Endodermal cell (in vitro differentiated cells): ENCODE results near the gene ZRANB3. TPM values are rescaled to one million over a fixed set of nuclear protein-coding genes. Genes with fewer than 3 reads are reported as not detected.

ENCODE experiments used
- DNase-seq: peaks from one replicate; pipeline ENCODE4 v3.0.0-alpha.2; 2017
- H3K27ac ChIP-seq: 2 replicates; pipeline ENCODE4 v1.5.1; 2013; ENCODE audit warnings: mild to moderate bottlenecking, low read depth, low read length, moderate library complexity
- H3K27me3 ChIP-seq: 2 replicates; pipeline ENCODE4 v1.6.1; 2013; ENCODE audit warnings: mild to moderate bottlenecking, low read length, moderate library complexity; ENCODE audit not compliant: insufficient read depth, control insufficient read depth, poor library complexity, severe bottlenecking
- H3K36me3 ChIP-seq: 2 replicates; pipeline ENCODE4 v1.7.0; 2013; ENCODE audit warnings: mild to moderate bottlenecking, low read length, moderate library complexity; ENCODE audit not compliant: control insufficient read depth, insufficient read depth
- H3K4me1 ChIP-seq: one replicate; pipeline ENCODE4 v1.7.0; 2013; ENCODE audit warnings: low read length; ENCODE audit not compliant: control insufficient read depth, insufficient read depth
- H3K4me3 ChIP-seq: 2 replicates; pipeline ENCODE4 v1.5.1; 2013; ENCODE audit warnings: mild to moderate bottlenecking, low read length, moderate library complexity
- H3K9ac ChIP-seq: 2 replicates; pipeline ENCODE4 v1.6.1; 2013; ENCODE audit warnings: mild to moderate bottlenecking, low read length, moderate library complexity; ENCODE audit not compliant: poor library complexity, severe bottlenecking; ENCODE audit errors: extremely low read depth
- H3K9me3 ChIP-seq: 2 replicates; pipeline ENCODE4 v1.6.1; 2013; ENCODE audit warnings: mild to moderate bottlenecking, low read length, moderate library complexity; ENCODE audit not compliant: control insufficient read depth
- H3K27ac Mint-ChIP-seq: 2 replicates; pipeline ENCODE4 v1.8.0; 2020; ENCODE audit warnings: mixed read lengths
- H3K27me3 Mint-ChIP-seq: 2 replicates; pipeline ENCODE4 v1.8.0; 2021; ENCODE audit warnings: mild to moderate bottlenecking, mixed read lengths; ENCODE audit not compliant: insufficient read depth
- H3K36me3 Mint-ChIP-seq: 2 replicates; pipeline ENCODE4 v1.8.0; 2020; ENCODE audit warnings: low read depth, mixed read lengths
- H3K4me1 Mint-ChIP-seq: 2 replicates; pipeline ENCODE4 v1.8.0; 2020; ENCODE audit warnings: mixed read lengths
- H3K4me3 Mint-ChIP-seq: 2 replicates; pipeline ENCODE4 v1.8.0; 2020; ENCODE audit warnings: mild to moderate bottlenecking, moderate library complexity, mixed read lengths
- H3K9me3 Mint-ChIP-seq: 2 replicates; pipeline ENCODE4 v1.8.0; 2020; ENCODE audit warnings: mild to moderate bottlenecking, mixed read lengths
- WGBS, 2 experiments: methylation state at CpG; one replicate each; pipeline versions ENCODE4 v1.1.5 to v1.1.7; 2013; ENCODE audit warnings: missing lambda C conversion rate in 2 of 2, mixed read lengths in 1 of 2; ENCODE audit not compliant: insufficient coverage in 1 of 2, insufficient read length in 1 of 2; 5-methylcytosine and 5-hydroxymethylcytosine counted together
- long read RNA-seq, 4 experiments: library from polyadenylated mRNA in 2 of 4; library from RNA in 1 of 4; library from capped mRNA in 1 of 4; stranded (forward) in 3 of 4; unstranded in 1 of 4; transcript quantifications; one replicate each; pipeline ENCODE4 v2.0.0, GENCODE V29; 2020 to 2021; ENCODE audit warnings: inconsistent platforms in 1 of 4
- polyA plus RNA-seq, 2 experiments: library from polyadenylated mRNA; stranded (reverse); fragments of 50-300 nt; gene quantifications; one replicate each; pipeline ENCODE4 v1.2.3, GENCODE V29; 2013
- total RNA-seq, 2 donors: library from RNA; stranded (reverse); fragmentation: NEBNext Ultra II Directional in 1 of 2; extraction: Animal tissue kit (Norgen Biotek cat#: 25700) in 1 of 2; gene quantifications; 2 replicates in 1 of 2; 3 replicates in 1 of 2; pipeline ENCODE4 v1.2.1, GENCODE V29; 2021
- TF ChIP-seq, protein P1 (sequence below): fragments of 200-600 bp; sonication (generic); conservative IDR thresholded peaks from 2 replicates; pipeline ENCODE4 v1.5.0; 2021; ENCODE audit warnings: antibody characterized with exemption, mild to moderate bottlenecking

The ZRANB3 gene
- 10 to 100 TPM; 17.2 to 20.7 TPM for total RNA-seq
- polyA plus RNA-seq (2013, experiment 1 of 2): 12.4 TPM
- polyA plus RNA-seq (2013, experiment 2 of 2): 9.9 TPM
- long read RNA-seq, experiment 1, partial matches to known transcripts: 4 of 5 reads
- long read RNA-seq, experiment 1, other reads (novel, unspliced or antisense): 1 of 5 reads
- long read RNA-seq, experiment 2, partial matches to known transcripts: 3 of 7 reads
- long read RNA-seq, experiment 2, other reads (novel, unspliced or antisense): 4 of 7 reads
- long read RNA-seq, experiment 3, full-length matches to known transcripts: 1 of 13 reads
- long read RNA-seq, experiment 3, partial matches to known transcripts: 1 of 13 reads
- long read RNA-seq, experiment 3, other reads (novel, unspliced or antisense): 11 of 13 reads
- long read RNA-seq, experiment 4, partial matches to known transcripts: 1 of 2 reads
- long read RNA-seq, experiment 4, other reads (novel, unspliced or antisense): 1 of 2 reads

DNA sequence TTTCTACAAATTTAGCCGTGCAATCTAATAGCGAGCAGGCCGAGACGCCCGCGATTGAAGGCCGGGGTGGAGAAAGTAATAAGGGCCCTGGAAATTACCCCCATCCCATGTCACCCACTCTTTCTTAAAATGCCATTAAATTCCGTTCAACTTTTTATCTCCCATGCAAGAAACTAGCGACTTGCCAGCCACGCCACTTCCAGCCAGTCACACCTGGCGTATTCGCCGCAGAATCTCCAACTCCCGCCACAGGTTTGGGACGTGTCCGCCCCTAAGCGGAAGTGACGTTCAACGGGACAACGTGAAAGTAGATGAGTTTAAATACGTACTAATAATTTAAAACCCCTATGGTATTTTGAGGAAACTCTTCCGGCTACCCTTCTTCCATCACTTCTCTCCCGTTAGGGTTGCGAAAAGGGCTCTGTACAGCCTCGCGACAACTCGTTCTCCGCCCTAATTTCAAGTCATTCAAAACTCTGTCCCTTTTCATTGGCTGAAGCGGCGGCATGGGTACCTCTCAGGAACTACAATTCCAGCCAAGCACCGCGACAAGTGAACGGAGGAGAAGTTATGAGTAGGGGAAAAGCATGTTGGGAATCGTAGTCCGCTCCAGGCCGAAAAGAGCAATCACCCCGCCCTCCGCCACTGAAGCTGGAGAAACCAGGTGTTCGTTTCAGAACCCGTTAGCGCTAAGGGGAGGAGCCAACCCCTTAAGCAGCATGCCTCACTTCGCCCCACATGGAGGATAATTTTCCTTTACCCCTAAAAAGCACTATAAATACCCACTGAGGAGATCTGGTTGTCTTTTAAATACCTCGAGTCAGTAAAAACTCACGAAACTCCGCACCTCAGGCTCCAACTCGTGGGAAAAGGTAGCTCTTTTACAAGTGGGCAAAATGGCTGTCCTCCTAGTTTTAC is at the start of gene ZRANB3:
Gene ZRANB3, minus strand, starts transcription at position 906 of the 918 bp plus-strand sequence.
- no peaks in the 10 kb centered on the region for H3K27me3 Mint-ChIP-seq
- WGBS, 2 experiments: 0 to 1% methylated on average over 16 to 46 of the region's 46 CpGs
- Histone ChIP-seq H3K9me3 (no peaks in the 10 kb centered on the region), H3K4me3 (peak within 1 kb of the TSS; percentile 98), H3K9ac (peak within 1 kb of the TSS; percentile 77), H3K4me1 (no peaks in the 10 kb centered on the region), H3K27me3 (no peaks in the 10 kb centered on the region), H3K27ac (peak within 1 kb of the TSS; percentile 97), H3K36me3 (peaks cover 7% of the 10 kb centered on the region)
- H3K27ac Mint-ChIP-seq: peak within 1 kb of the TSS; percentile 91
- peak; percentile 98 for DNase-seq
- H3K9me3 Mint-ChIP-seq: peaks cover 2% of the 10 kb centered on the region
- TF ChIP-seq, protein P1, sequence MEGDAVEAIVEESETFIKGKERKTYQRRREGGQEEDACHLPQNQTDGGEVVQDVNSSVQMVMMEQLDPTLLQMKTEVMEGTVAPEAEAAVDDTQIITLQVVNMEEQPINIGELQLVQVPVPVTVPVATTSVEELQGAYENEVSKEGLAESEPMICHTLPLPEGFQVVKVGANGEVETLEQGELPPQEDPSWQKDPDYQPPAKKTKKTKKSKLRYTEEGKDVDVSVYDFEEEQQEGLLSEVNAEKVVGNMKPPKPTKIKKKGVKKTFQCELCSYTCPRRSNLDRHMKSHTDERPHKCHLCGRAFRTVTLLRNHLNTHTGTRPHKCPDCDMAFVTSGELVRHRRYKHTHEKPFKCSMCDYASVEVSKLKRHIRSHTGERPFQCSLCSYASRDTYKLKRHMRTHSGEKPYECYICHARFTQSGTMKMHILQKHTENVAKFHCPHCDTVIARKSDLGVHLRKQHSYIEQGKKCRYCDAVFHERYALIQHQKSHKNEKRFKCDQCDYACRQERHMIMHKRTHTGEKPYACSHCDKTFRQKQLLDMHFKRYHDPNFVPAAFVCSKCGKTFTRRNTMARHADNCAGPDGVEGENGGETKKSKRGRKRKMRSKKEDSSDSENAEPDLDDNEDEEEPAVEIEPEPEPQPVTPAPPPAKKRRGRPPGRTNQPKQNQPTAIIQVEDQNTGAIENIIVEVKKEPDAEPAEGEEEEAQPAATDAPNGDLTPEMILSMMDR: no peak
- H3K36me3 Mint-ChIP-seq: peaks cover 18% of the 10 kb centered on the region
- H3K4me1 Mint-ChIP-seq: peaks cover 13% of the 10 kb centered on the region
- no peak within 1 kb of the TSS for H3K4me3 Mint-ChIP-seq

DNA sequence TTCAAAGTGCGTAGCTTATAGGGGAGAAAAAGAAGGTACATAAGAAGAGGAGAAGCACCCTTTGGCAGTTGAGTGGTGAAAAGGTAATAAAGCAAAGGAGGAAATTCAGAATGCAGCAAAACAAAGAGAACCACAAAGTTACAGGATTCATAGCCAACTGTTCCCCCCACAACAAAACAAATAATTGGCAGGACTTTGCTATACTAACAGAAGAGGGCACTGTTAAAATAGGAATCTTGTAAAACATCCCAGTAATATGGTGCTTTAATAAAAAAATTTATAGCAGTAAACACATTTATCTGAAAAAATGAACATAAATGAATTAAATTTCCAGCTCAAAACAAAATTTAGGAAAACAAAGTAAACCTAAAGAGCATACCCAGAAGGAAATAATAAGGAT is 42.6 kb upstream of the ZRANB3 start:
- WGBS, 2 experiments: 96 to 100% methylated on average over 1 of the region's 1 CpG
- H3K9me3 ChIP-seq: no peaks in the 10 kb centered on the region
- H3K36me3 Mint-ChIP-seq: peaks cover 15% of the 10 kb centered on the region
- no peak overlapping the region for H3K27ac ChIP-seq
- H3K27me3 Mint-ChIP-seq: no peaks in the 10 kb centered on the region
- H3K9me3 Mint-ChIP-seq: no peaks in the 10 kb centered on the region
- no peaks in the 10 kb centered on the region for H3K4me1 Mint-ChIP-seq
- H3K4me3 Mint-ChIP-seq: no peak overlapping the region
- no peak overlapping the region for H3K9ac ChIP-seq
- no peaks in the 10 kb centered on the region for H3K4me1 ChIP-seq
- no peak overlapping the region for H3K4me3 ChIP-seq
- peaks cover 13% of the 10 kb centered on the region for H3K36me3 ChIP-seq
- H3K27ac Mint-ChIP-seq: no peak overlapping the region
- DNase-seq: no peak
- H3K27me3 ChIP-seq: no peaks in the 10 kb centered on the region
- TF ChIP-seq, protein P1: peak; percentile 22

DNA sequence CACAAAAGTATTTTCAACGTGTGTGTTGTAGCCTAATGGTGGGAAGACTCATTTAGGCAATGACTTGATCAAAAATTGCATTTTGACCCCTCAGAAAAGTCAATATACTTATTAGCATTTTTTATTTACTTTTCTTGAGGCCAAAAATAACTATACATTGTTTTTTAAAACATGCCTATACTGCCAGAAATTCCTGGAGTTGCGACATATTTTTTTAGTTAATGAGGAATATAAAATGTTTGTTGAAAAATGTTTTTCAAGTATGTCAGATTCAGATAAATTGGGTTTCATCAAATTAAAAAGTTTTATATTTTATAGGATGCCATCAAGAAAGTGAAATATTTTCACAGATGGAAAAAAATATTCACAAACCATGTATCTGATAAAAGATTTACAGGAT is 39.9 kb upstream of the ZRANB3 start:
- 90 to 94% methylated on average over 2 of the region's 2 CpGs for WGBS, 2 experiments
- no peaks in the 10 kb centered on the region for H3K4me1 ChIP-seq
- H3K4me1 Mint-ChIP-seq: no peaks in the 10 kb centered on the region
- no peaks in the 10 kb centered on the region for H3K27me3 Mint-ChIP-seq
- peaks cover 13% of the 10 kb centered on the region for H3K36me3 ChIP-seq
- TF ChIP-seq, protein P1: no peak
- no peak for DNase-seq
- no peak overlapping the region for H3K27ac ChIP-seq
- no peaks in the 10 kb centered on the region for H3K9me3 Mint-ChIP-seq
- H3K36me3 Mint-ChIP-seq: peaks cover 22% of the 10 kb centered on the region
- H3K27ac Mint-ChIP-seq: no peak overlapping the region
- no peak overlapping the region for H3K9ac ChIP-seq
- no peaks in the 10 kb centered on the region for H3K27me3 ChIP-seq
- H3K9me3 ChIP-seq: no peaks in the 10 kb centered on the region
- no peak overlapping the region for H3K4me3 ChIP-seq
- H3K4me3 Mint-ChIP-seq: no peak overlapping the region
